ENCODE data around the gene PPARA. TPM values are rescaled to one million over a fixed set of nuclear protein-coding genes. Genes with fewer than 3 reads are reported as not detected.

The PPARA gene
- polyA plus RNA-seq, 3 donors, result 3.7 to 6.3 (median 4.9) TPM

DNA sequence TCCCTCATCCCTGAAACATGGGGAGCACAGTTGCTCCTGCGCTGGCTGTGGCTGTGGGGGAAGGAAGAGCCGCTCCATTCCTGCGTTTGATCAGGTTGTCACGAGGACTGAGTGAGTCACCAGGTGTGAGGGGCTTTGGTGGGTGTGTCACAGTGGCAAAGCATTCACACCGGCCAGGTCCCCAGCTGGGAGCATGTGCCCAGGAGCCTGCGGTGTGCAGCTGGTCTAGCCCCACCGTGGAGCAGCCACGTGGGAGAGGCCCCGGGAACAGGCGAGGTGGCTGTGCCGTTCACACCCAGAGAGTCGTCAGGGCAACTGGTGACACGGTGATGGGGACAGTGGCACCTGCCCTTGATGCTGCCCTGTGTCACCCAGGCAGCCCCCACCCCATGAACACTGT is 47.6 kb upstream of the PPARA start:
- WGBS (ENCODE audit: insufficient coverage), result 94% methylated on average over 13 of the region's 13 CpGs

DNA sequence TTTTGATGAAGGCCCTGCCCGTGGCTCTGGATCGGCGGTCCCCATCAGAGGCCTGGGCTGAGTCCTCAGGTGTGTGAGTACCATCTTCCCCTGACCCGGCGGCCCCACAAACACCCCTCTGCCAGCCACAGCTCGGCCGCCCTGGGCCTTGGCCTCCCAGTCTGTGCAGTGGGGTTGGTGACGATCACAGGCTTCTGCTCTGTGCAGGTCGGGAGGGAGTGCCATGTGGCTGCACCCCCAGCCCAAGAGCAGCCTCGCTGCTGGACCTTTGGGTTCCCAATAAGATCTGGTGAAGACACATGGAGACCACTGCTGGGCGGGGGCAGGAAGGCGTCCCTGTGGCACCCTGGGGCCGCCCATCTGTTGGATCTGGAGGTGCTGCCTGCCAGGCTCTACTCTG is 47.1 kb upstream of the PPARA start:
- Histone ChIP-seq H3K4me3 (replicated peaks in 1 of 3; ENCODE audit: low read depth in 2 of 3, low read length in 3 of 3) (no peak overlapping the region), H3K27me3 (ENCODE audit: control insufficient read depth in 2 of 2, insufficient read depth in 2 of 2, low read length in 2 of 2) (no peaks in the 10 kb centered on the region), H3K4me2 (replicated peaks; ENCODE audit: extremely low read depth, low read length, poor library complexity, severe bottlenecking) (no peak overlapping the region), H3K9me3 (replicated peaks in 1 of 2; ENCODE audit: control insufficient read depth in 1 of 2, insufficient read depth in 1 of 2, low read length in 2 of 2) (no peaks in the 10 kb centered on the region), H4K20me1 (ENCODE audit: insufficient read depth, low read length) (peaks cover 54% of the 10 kb centered on the region), H3K36me3 (replicated peaks in 1 of 2; ENCODE audit: control insufficient read depth in 1 of 2, insufficient read depth in 2 of 2, low read length in 2 of 2) (peaks cover 82 to 89% of the 10 kb centered on the region in 2 donors), H3K9ac (ENCODE audit: insufficient read depth, low read length, poor library complexity, severe bottlenecking) (no peak overlapping the region), H3K27ac (ENCODE audit: low read depth in 1 of 2, low read length in 2 of 2) (no peak overlapping the region), H2AFZ (ENCODE audit: insufficient read depth, low read depth, low read length, poor library complexity, severe bottlenecking) (no peak overlapping the region), H3K79me2 (ENCODE audit: insufficient read depth, low read length) (no peaks in the 10 kb centered on the region), H3K4me1 (ENCODE audit: control insufficient read depth in 1 of 2, insufficient read depth in 2 of 2, low read length in 2 of 2) (no peaks in the 10 kb centered on the region)
- Mint-ChIP-seq H3K4me1 (no peaks in the 10 kb centered on the region), H3K9me3 (no peaks in the 10 kb centered on the region), H3K36me3 (peaks cover 41 to 73% of the 10 kb centered on the region in 2 donors), H3K27ac (no peak overlapping the region), H3K4me3 (no peak overlapping the region), H3K27me3 (ENCODE audit: low read depth in 3 of 3) (no peaks in the 10 kb centered on the region)
- WGBS (ENCODE audit: insufficient coverage), result 97% methylated on average over 11 of the region's 13 CpGs
- TF ChIP-seq, protein P1, sequence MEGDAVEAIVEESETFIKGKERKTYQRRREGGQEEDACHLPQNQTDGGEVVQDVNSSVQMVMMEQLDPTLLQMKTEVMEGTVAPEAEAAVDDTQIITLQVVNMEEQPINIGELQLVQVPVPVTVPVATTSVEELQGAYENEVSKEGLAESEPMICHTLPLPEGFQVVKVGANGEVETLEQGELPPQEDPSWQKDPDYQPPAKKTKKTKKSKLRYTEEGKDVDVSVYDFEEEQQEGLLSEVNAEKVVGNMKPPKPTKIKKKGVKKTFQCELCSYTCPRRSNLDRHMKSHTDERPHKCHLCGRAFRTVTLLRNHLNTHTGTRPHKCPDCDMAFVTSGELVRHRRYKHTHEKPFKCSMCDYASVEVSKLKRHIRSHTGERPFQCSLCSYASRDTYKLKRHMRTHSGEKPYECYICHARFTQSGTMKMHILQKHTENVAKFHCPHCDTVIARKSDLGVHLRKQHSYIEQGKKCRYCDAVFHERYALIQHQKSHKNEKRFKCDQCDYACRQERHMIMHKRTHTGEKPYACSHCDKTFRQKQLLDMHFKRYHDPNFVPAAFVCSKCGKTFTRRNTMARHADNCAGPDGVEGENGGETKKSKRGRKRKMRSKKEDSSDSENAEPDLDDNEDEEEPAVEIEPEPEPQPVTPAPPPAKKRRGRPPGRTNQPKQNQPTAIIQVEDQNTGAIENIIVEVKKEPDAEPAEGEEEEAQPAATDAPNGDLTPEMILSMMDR (IDR thresholded peaks at IDR 0.05), result no peak
- DNase-seq, result no peak
- intact Hi-C loops (cut with micrococcal nuclease), result no loop called here

More for the DNA sequence above, 47.6 kb upstream of the PPARA start:
- Histone ChIP-seq H3K9me3 (replicated peaks in 1 of 2; ENCODE audit: control insufficient read depth in 1 of 2, insufficient read depth in 1 of 2, low read length in 2 of 2) (no peaks in the 10 kb centered on the region), H3K9ac (ENCODE audit: insufficient read depth, low read length, poor library complexity, severe bottlenecking) (no peak overlapping the region), H3K27me3 (ENCODE audit: control insufficient read depth in 2 of 2, insufficient read depth in 2 of 2, low read length in 2 of 2) (no peaks in the 10 kb centered on the region), H3K27ac (ENCODE audit: low read depth in 1 of 2, low read length in 2 of 2) (no peak overlapping the region), H3K4me3 (replicated peaks in 1 of 3; ENCODE audit: low read depth in 2 of 3, low read length in 3 of 3) (no peak overlapping the region), H2AFZ (ENCODE audit: insufficient read depth, low read depth, low read length, poor library complexity, severe bottlenecking) (no peak overlapping the region), H4K20me1 (ENCODE audit: insufficient read depth, low read length) (peaks cover 58% of the 10 kb centered on the region), H3K36me3 (replicated peaks in 1 of 2; ENCODE audit: control insufficient read depth in 1 of 2, insufficient read depth in 2 of 2, low read length in 2 of 2) (peaks cover 85 to 89% of the 10 kb centered on the region in 2 donors), H3K4me2 (replicated peaks; ENCODE audit: extremely low read depth, low read length, poor library complexity, severe bottlenecking) (no peak overlapping the region), H3K79me2 (ENCODE audit: insufficient read depth, low read length) (no peaks in the 10 kb centered on the region), H3K4me1 (ENCODE audit: control insufficient read depth in 1 of 2, insufficient read depth in 2 of 2, low read length in 2 of 2) (no peaks in the 10 kb centered on the region)
- H3K9me3 Mint-ChIP-seq, result no peaks in the 10 kb centered on the region
- no peak overlapping the region for H3K4me3 Mint-ChIP-seq
- no peaks in the 10 kb centered on the region for H3K4me1 Mint-ChIP-seq
- peaks cover 40 to 76% of the 10 kb centered on the region in 2 donors for H3K36me3 Mint-ChIP-seq
- TF ChIP-seq, protein P1 (IDR thresholded peaks at IDR 0.05), result no peak
- no peaks in the 10 kb centered on the region for H3K27me3 Mint-ChIP-seq (ENCODE audit: low read depth in 3 of 3)
- no peak overlapping the region for H3K27ac Mint-ChIP-seq
- DNase-seq, result no peak
- intact Hi-C loops (cut with micrococcal nuclease), result no loop called here
